Common myeloid progenitor, CD34-positive (primary cell): ENCODE data around the gene B4GAT1.

Source experiments
- CTCF ChIA-PET: fragments of 350-600 bp; sonication (Branson Sonifier 250); formaldehyde crosslinking; loops from one replicate; lab custom pipeline; 2021; ENCODE audit warnings: antibody characterized with exemption; lab: Charles Lee
- POLR2A ChIA-PET: fragments of 350-600 bp; sonication (Branson Sonifier 250); formaldehyde crosslinking; loops from one replicate; lab custom pipeline; 2021; ENCODE audit warnings: antibody characterized with exemption; lab: Charles Lee
- DNase-seq, 3 donors: peaks; one replicate each; pipeline versions ENCODE4 v3.0.0 to v3.0.0-alpha.2; 2013
- H3K27ac ChIP-seq, 2 experiments: 1 replicate in 1 of 2; 2 replicates in 1 of 2; pipeline ENCODE4 v1.7.0; 2013; ENCODE audit warnings: inconsistent platforms in 2 of 2, low read length in 2 of 2, mild to moderate bottlenecking in 2 of 2, low read depth in 1 of 2, moderate library complexity in 1 of 2; ENCODE audit not compliant: severe bottlenecking in 2 of 2, insufficient read depth in 1 of 2, poor library complexity in 1 of 2
- H3K27me3 ChIP-seq, 5 experiments: replicated peaks in 2 of 5; 1 replicate in 3 of 5; 2 replicates in 2 of 5; pipeline versions ENCODE4 v1.6.1 to v1.7.0; 2013; ENCODE audit warnings: low read length in 4 of 5, mild to moderate bottlenecking in 2 of 5, moderate library complexity in 2 of 5, inconsistent platforms in 1 of 5; ENCODE audit not compliant: insufficient read depth in 5 of 5, control insufficient read depth in 4 of 5
- H3K36me3 ChIP-seq, 4 experiments: 1 replicate in 2 of 4; 2 replicates in 2 of 4; pipeline versions ENCODE4 v1.6.1 to v1.7.0; 2013; ENCODE audit warnings: low read length in 3 of 4, control low read depth in 1 of 4, mild to moderate bottlenecking in 1 of 4; ENCODE audit not compliant: control insufficient read depth in 4 of 4, insufficient read depth in 4 of 4
- H3K4me1 ChIP-seq, 4 experiments: 1 replicate in 3 of 4; 2 replicates in 1 of 4; pipeline versions ENCODE4 v1.6.1 to v1.7.1; 2013; ENCODE audit warnings: low read length in 3 of 4, mild to moderate bottlenecking in 3 of 4, control low read depth in 1 of 4, inconsistent platforms in 1 of 4, moderate library complexity in 1 of 4; ENCODE audit not compliant: control insufficient read depth in 4 of 4, insufficient read depth in 4 of 4; ENCODE audit errors: control extremely low read depth in 1 of 4
- H3K4me3 ChIP-seq, 7 experiments: 1 replicate in 4 of 7; 2 replicates in 3 of 7; pipeline versions ENCODE4 v1.5.1 to v1.7.0; 2013; ENCODE audit warnings: mild to moderate bottlenecking in 7 of 7, low read length in 6 of 7, moderate library complexity in 6 of 7, inconsistent platforms in 2 of 7, low read depth in 2 of 7, control low read depth in 1 of 7; ENCODE audit not compliant: insufficient read depth in 4 of 7, control insufficient read depth in 1 of 7; ENCODE audit errors: extremely low read depth in 1 of 7
- H3K9me3 ChIP-seq, 5 experiments: 1 replicate in 4 of 5; 2 replicates in 1 of 5; pipeline versions ENCODE4 v1.6.1 to v1.7.1; 2013; ENCODE audit warnings: low read length in 4 of 5, mild to moderate bottlenecking in 2 of 5, inconsistent platforms in 1 of 5, low read depth in 1 of 5, moderate library complexity in 1 of 5; ENCODE audit not compliant: control insufficient read depth in 4 of 5, insufficient read depth in 2 of 5; ENCODE audit errors: control extremely low read depth in 1 of 5
- WGBS: methylation state at CpG from one replicate; pipeline ENCODE4 v1.1.5; 2013; ENCODE audit not compliant: insufficient coverage; 5-methylcytosine and 5-hydroxymethylcytosine counted together

Gene B4GAT1

DNA sequence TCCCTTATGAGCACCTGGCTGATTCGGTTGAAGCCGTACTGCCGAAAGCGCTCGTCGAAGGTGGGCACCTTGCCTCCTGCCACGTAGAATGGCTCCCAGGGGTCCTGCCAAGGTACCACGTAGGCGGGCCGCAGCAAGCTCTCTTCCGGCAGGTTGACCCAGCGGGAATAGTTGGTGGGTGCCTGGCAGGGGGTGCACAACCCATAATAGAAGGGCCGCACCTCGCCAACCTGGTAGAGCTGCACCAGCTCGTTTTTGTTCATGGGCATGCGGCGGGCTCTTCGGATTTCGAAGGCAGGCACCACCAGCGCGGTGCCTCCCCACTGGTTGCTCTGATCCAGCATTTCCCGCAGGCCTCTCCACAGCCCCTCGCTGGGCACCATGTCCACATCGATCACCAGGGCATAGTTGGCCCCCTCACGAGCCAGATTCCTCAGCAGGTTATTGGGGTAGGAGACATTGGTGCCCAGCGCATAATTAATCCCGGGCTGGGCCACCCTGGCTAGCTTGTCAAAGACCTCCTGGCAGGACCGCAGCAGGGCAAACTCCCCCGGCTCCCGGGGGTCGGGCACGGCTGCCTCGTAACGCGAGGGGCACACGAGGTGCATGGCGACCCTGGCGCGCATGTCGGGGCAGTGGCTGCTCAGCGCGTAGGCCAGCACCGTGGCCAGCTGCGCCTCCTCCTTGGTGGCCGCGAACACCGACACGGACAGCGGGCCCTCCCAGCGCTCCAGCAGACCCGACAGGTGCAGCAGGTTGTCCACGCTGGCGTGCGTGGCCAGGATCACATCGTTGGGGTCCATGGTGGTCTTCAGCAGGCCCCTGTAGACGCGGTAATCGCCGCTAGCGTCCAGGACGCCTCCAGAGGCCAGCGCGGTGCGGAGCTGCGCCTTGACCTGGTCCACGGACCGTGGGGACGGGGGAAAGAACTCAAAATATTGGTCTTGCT lies 679 bp downstream of the B4GAT1 start:
- ChIA-PET POLR2A (interaction anchor here (1.4 kb wide), 1 partner anchor 25 kb away, joined by 4 read pairs; the partner anchor contains the start of gene SLC29A2), CTCF (interaction anchor here (0.5 to 7.2 kb wide), 7 partner anchors 9 to 39 kb away, joined by 3 to 34 read pairs (median 4); partner anchors contain the start of gene RIN1)
- H3K27ac ChIP-seq, result peak overlapping the region in 1 of 2 experiments; percentile 73
- H3K4me3 ChIP-seq, result peak overlapping the region; percentile 52 to 92 (median 88)
- no peaks in the 10 kb centered on the region for H3K27me3 ChIP-seq
- peaks cover under 1 to 10% (median 7%) of the 10 kb centered on the region in 4 experiments for H3K36me3 ChIP-seq
- 35% methylated on average over 68 of the region's 68 CpGs for WGBS
- peak in 1 of 3 donors; percentile 17 for DNase-seq
- peaks cover 6 to 41% (median 32%) of the 10 kb centered on the region in 4 experiments for H3K4me1 ChIP-seq
- H3K9me3 ChIP-seq, result no peaks in the 10 kb centered on the region

DNA sequence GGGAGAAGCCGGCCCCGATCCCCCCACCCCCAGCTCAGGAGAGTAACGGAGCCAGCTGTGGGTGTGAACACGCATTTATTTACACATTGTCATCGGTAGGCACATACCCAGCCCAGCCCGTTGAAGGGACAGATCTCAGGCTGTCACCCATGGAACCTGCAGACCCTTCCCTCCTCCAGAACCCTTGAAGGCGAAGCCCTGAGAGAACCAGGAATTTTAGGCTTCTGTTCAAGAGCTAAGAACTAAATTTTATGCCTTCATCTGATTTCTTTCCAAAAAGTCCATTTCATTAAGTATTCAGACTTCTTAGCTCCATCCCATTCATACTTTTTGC lies 2.1 kb downstream of the B4GAT1 start:
- Histone ChIP-seq H3K36me3 (peaks cover 4 to 25% (median 21%) of the 10 kb centered on the region in 4 experiments), H3K27me3 (no peaks in the 10 kb centered on the region), H3K4me1 (peaks cover 6 to 41% (median 32%) of the 10 kb centered on the region in 4 experiments)

DNA sequence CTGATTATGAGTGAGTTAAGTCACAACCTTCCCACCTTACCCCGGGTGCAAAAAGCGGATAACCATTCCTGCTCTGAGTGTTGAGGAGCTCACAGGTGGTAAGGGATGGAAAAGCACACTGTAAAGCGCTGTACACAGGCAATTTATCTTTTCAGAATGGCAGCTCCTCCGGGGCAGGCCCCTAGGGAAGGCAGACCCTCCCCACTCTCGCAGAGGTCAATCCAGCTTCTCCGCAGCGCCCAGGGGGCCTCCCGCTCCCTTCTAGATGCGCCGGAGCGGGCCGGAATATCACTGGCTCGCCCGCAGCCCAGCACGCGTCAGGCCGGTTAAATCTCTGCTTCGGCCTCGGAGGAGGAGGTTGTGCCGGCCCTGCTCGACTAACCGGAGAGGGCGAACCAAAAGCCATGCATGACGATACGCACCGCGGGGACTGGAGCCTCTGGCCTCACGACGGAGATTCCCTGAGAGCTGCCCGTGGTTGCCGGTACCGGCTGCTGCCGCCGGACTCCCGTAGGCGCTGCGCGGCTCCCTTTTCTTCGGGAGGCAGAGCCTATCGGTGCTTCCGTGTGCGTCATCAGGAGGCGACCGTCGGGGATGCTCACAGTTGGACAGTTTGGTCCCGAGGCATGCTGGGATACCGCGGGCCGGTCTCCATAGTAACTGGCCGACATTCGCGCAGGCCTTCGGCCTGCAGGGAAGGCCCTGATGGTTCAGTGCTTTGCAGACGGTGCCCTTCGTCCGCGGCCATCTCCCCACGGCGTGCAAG lies 2.7 kb downstream of the B4GAT1 start, which contains the start of gene BRMS1:
Gene BRMS1 (minus strand): TSS at position 555 of the 766 bp plus-strand sequence. CDS start 2,870 bp downstream, outside the sequence.
- Histone ChIP-seq H3K27me3 (no peaks in the 10 kb centered on the region), H3K4me3 (peak within 1 kb of the TSS; percentile 46 to 99 (median 91)), H3K4me1 (peaks cover 6 to 41% (median 32%) of the 10 kb centered on the region in 4 experiments), H3K36me3 (peaks cover 4 to 30% (median 25%) of the 10 kb centered on the region in 4 experiments), H3K9me3 (no peaks in the 10 kb centered on the region), H3K27ac (peak within 1 kb of the TSS; percentile 87 to 91)
- POLR2A ChIA-PET, result interaction anchor here (0.8 to 1.5 kb wide), 3 partner anchors 28 to 56 kb away, joined by 3 to 5 read pairs (median 3); partner anchors contain the start of genes CD248 and YIF1A
- under 1% methylated on average over 57 of the region's 59 CpGs for WGBS
- CTCF ChIA-PET, result interaction anchor here (1.4 to 7.5 kb wide), 5 partner anchors 9 to 41 kb away, joined by 4 to 52 read pairs (median 15); partner anchors contain the start of gene RIN1
- DNase-seq, result peak; percentile 97 to 98 (median 98)

More for the DNA sequence above, 2.1 kb downstream of the B4GAT1 start:
- ChIA-PET POLR2A (interaction anchor here (1.5 kb wide), 1 partner anchor 33 kb away, joined by 3 read pairs; no protein-coding TSS in a partner anchor), CTCF (interaction anchor here (1.6 to 7.5 kb wide), 4 partner anchors 10 to 39 kb away, joined by 4 to 52 read pairs (median 24); partner anchors contain the start of gene RIN1)
- peak overlapping the region; percentile 87 to 91 for H3K27ac ChIP-seq
- no peaks in the 10 kb centered on the region for H3K9me3 ChIP-seq
- H3K4me3 ChIP-seq, result peak overlapping the region in 6 of 7 experiments; percentile 10 to 99 (median 93)
- 14% methylated on average over 7 of the region's 7 CpGs for WGBS
- no peak for DNase-seq

DNA sequence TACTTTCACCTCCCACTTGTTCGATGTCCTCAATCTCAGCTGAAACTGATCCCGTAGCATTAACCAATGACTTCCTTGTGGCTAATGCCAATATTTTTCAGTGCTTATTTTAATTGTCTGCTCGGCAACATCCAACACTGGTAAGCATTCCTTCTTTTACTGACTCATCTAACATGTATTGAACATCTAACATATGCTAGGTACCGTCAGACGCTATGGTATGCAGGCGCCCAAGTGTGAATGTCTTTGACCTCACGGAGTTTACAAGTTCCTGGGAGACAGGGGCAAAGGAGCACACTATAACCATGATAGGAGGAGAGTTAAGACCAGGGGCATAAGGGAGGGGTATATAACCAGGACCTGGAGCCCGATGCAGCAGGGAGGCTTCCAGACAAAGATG lies 4.3 kb downstream of the B4GAT1 start:
- peaks cover 6 to 38% (median 32%) of the 10 kb centered on the region in 4 experiments for H3K4me1 ChIP-seq
- no peak overlapping the region for H3K27ac ChIP-seq
- no peaks in the 10 kb centered on the region for H3K27me3 ChIP-seq
- POLR2A ChIA-PET, result interaction anchor here (0.6 kb wide), 1 partner anchor 642 kb away, joined by 3 read pairs; no protein-coding TSS in a partner anchor
- H3K9me3 ChIP-seq, result no peaks in the 10 kb centered on the region
- no peak overlapping the region for H3K4me3 ChIP-seq
- WGBS, result 94% methylated on average over 8 of the region's 8 CpGs
- DNase-seq, result no peak
- CTCF ChIA-PET, result interaction anchor here (0.9 to 7.5 kb wide), 4 partner anchors 11 to 43 kb away, joined by 3 to 52 read pairs (median 19); no protein-coding TSS in a partner anchor
- peaks cover 4 to 46% (median 38%) of the 10 kb centered on the region in 4 experiments for H3K36me3 ChIP-seq

DNA sequence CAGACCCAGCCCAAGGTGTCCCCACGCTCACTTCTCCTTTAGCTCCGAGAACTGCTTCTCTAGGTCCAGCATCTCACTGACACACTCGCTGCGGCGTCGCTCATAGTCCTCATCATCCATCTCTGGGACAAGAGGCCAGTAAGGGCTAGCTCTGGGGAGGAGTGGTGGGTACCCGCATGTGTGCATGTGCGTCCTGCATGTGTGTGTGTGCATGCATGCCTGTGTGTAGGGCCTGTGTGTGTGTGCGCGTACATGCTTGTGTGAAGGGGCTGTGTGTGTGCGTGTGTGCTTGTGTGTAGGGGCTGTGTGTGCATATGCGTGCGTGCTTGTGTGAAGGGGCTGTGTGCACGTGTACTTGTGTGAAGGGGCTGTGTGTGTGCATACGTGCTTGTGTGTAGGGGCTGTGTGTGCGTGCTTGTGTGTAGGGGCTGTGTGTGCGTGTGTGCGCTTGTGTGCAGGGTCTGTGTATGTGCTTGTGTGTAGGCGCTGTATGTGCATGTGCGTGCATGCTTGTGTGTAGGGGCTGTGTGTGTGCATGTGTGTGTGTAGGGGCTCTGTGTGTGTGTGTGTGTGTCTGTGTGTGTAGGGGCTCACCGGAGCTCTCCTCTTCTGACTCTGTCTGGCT lies 5.8 kb downstream of the B4GAT1 start:
- CTCF ChIA-PET, result interaction anchor here (0.8 to 7.5 kb wide), 5 partner anchors 10 to 83 kb away, joined by 3 to 52 read pairs (median 3); no protein-coding TSS in a partner anchor
- Histone ChIP-seq H3K4me3 (no peak overlapping the region), H3K27me3 (no peaks in the 10 kb centered on the region), H3K27ac (no peak overlapping the region), H3K4me1 (peaks cover 6 to 35% (median 32%) of the 10 kb centered on the region in 4 experiments), H3K9me3 (no peaks in the 10 kb centered on the region), H3K36me3 (peaks cover 6 to 56% (median 45%) of the 10 kb centered on the region in 4 experiments)
- no peak for DNase-seq
- POLR2A ChIA-PET, result no interaction called here
- 100% methylated on average over 13 of the region's 21 CpGs for WGBS
